ENCODE measurements around the gene ATXN7L1. TPM values are rescaled to one million over a fixed set of nuclear protein-coding genes. Genes with fewer than 3 reads are reported as not detected.

ATXN7L1 gene
- total and polyA plus RNA-seq, 4 donors: 4.2 to 22.5 (median 8.5) TPM

DNA sequence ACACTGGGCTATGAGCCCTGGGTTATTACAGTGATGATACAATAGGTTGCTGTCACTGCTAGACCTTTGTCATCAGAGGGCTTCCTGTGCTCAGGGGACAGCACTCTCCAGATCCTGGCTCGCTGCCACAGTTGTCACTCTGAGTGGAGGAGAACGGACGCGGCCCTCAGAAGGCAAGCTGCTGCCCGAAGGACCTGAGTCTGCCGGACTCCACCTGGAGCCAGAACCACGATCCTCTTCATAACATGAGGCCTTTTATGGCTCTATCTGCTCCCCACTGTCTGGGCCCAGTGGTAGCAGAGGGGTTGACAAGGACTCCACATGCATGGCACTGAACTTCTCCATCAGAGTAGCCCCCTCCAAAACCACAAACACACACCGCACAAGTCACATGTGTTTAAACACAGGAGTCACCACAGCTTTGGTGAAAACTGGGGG is 200.4 kb downstream of the ATXN7L1 start:
- Histone ChIP-seq H3K4me3 (no peak overlapping the region), H3K4me1 (ENCODE audit: control insufficient read depth in 5 of 5, insufficient read depth in 5 of 5, low read length in 5 of 5) (peaks cover 0 to 38% (median 18%) of the 10 kb centered on the region in 5 donors), H3K27ac (ENCODE audit: low read depth in 1 of 2, low read length in 1 of 2) (no peak overlapping the region), H3K27me3 (ENCODE audit: control insufficient read depth in 3 of 3, insufficient read depth in 3 of 3, low read length in 2 of 3) (no peaks in the 10 kb centered on the region), H3K9ac (ENCODE audit: insufficient read depth in 1 of 2, low read length in 2 of 2) (no peak overlapping the region), H3K9me3 (ENCODE audit: control insufficient read depth in 4 of 4, insufficient read depth in 3 of 4, low read length in 3 of 4) (no peaks in the 10 kb centered on the region), H3K36me3 (ENCODE audit: control insufficient read depth in 4 of 4, insufficient read depth in 4 of 4, low read length in 4 of 4) (no peaks in the 10 kb centered on the region)
- 18 to 37% methylated on average over 8 of the region's 8 CpGs for WGBS, 2 donors
- TF ChIP-seq, protein P1, sequence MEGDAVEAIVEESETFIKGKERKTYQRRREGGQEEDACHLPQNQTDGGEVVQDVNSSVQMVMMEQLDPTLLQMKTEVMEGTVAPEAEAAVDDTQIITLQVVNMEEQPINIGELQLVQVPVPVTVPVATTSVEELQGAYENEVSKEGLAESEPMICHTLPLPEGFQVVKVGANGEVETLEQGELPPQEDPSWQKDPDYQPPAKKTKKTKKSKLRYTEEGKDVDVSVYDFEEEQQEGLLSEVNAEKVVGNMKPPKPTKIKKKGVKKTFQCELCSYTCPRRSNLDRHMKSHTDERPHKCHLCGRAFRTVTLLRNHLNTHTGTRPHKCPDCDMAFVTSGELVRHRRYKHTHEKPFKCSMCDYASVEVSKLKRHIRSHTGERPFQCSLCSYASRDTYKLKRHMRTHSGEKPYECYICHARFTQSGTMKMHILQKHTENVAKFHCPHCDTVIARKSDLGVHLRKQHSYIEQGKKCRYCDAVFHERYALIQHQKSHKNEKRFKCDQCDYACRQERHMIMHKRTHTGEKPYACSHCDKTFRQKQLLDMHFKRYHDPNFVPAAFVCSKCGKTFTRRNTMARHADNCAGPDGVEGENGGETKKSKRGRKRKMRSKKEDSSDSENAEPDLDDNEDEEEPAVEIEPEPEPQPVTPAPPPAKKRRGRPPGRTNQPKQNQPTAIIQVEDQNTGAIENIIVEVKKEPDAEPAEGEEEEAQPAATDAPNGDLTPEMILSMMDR (IDR thresholded peaks at IDR 0.05; ENCODE audit: control extremely low read depth, extremely low read depth): no peak
- ATAC-seq (ENCODE audit: insufficient read depth, low FRiP score) (no peak), DNase-seq (peak in 2 of 3 donors; percentile 26 to 44)

DNA sequence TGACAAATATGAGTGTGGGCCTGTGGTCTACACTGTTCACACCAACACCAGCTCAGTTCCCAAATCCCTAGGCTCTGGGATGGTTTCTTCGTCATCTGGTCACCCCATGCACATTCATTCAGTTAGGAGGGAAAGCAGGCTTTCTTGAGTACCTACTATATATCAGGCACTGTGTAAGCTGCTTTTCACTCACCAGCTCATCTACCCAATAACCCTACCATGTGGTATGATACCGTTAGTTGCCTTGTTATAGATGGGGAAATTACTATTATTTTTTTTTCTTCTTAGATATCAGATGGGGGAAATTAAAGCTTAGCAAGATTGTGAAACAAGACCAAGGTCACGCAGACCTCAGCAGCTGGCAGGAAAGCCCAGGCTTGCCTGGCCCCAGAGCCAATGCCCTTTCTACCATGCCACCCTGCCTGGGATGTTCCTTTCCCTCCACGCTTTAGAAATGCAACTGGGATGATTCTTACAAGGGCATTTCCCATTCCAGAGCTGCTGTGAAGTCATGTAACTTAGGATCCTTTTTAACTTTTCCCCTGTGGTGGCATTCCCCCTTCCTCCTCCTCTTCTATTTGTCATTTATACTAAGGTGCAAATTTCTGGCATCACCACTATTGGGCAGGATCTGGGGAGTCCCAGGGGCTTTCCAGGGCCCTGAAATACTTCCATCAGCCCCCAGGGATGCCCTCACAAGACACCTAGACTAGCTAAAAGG is 202.0 kb downstream of the ATXN7L1 start:
- TF ChIP-seq, protein P1 (IDR thresholded peaks at IDR 0.05; ENCODE audit: control extremely low read depth, extremely low read depth): no peak
- no peaks in the 10 kb centered on the region for H3K27me3 ChIP-seq (ENCODE audit: control insufficient read depth in 3 of 3, insufficient read depth in 3 of 3, low read length in 2 of 3)
- no peak for DNase-seq
- H3K9ac ChIP-seq (ENCODE audit: insufficient read depth in 1 of 2, low read length in 2 of 2): no peak overlapping the region
- peak overlapping the region in 1 of 2 donors; percentile 4 for H3K27ac ChIP-seq (ENCODE audit: low read depth in 1 of 2, low read length in 1 of 2)
- no peaks in the 10 kb centered on the region for H3K9me3 ChIP-seq (ENCODE audit: control insufficient read depth in 4 of 4, insufficient read depth in 3 of 4, low read length in 3 of 4)
- H3K36me3 ChIP-seq (ENCODE audit: control insufficient read depth in 4 of 4, insufficient read depth in 4 of 4, low read length in 4 of 4): no peaks in the 10 kb centered on the region
- peaks cover 0 to 30% (median 10%) of the 10 kb centered on the region in 5 donors for H3K4me1 ChIP-seq (ENCODE audit: control insufficient read depth in 5 of 5, insufficient read depth in 5 of 5, low read length in 5 of 5)
- no peak for ATAC-seq (ENCODE audit: insufficient read depth, low FRiP score)
- WGBS, 2 donors: 46 to 77% methylated on average over 4 of the region's 4 CpGs
- no peak overlapping the region for H3K4me3 ChIP-seq

DNA sequence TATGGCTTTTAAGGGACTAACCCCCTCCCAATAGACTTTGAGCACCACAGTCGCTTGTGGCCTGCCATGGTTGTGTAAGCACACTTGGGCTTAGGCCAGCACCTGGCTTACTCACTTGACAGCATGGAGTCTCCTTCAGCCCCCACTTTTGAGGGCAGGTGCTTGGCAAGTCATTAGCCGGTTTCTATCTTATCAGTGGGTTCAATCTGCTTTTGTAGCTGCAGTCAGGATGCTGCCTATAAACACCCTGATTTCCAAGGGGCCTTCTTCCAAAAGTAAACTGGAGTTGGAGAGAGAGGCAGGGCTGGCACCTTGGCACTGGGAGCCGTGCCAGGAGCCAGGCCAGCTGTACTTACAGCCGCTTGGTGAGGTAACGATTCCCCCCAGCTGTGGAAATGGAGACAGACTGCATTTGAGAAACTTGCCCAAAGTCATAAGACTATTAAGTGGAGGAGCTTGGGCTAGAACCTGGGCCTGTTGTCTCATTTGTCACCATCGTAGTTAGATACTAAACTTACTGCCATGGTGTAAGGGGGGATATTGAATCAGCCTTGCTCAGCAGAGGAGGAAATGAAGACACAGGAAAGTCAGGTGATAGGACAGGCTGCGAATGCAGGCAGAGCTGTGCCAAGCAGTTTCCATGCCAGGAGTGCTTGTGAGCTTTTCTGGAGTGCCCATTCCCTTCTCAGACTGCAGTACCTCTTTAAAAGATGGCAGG is 202.9 kb downstream of the ATXN7L1 start:
- Histone ChIP-seq H3K9me3 (ENCODE audit: control insufficient read depth in 4 of 4, insufficient read depth in 3 of 4, low read length in 3 of 4) (no peaks in the 10 kb centered on the region), H3K4me1 (ENCODE audit: control insufficient read depth in 5 of 5, insufficient read depth in 5 of 5, low read length in 5 of 5) (peaks cover 0 to 24% (median 5%) of the 10 kb centered on the region in 5 donors), H3K36me3 (ENCODE audit: control insufficient read depth in 4 of 4, insufficient read depth in 4 of 4, low read length in 4 of 4) (no peaks in the 10 kb centered on the region), H3K9ac (ENCODE audit: insufficient read depth in 1 of 2, low read length in 2 of 2) (no peak overlapping the region), H3K4me3 (no peak overlapping the region), H3K27ac (ENCODE audit: low read depth in 1 of 2, low read length in 1 of 2) (peak overlapping the region in 1 of 2 donors; percentile 4), H3K27me3 (ENCODE audit: control insufficient read depth in 3 of 3, insufficient read depth in 3 of 3, low read length in 2 of 3) (no peaks in the 10 kb centered on the region)
- peak; percentile 27 for ATAC-seq (ENCODE audit: insufficient read depth, low FRiP score)
- WGBS, 2 donors: 13 to 31% methylated on average over 7 of the region's 7 CpGs
- no peak for DNase-seq
- TF ChIP-seq, protein P1 (IDR thresholded peaks at IDR 0.05; ENCODE audit: control extremely low read depth, extremely low read depth): no peak

All from lung (tissue), 12 donors.